GM18907 (cell line): ENCODE measurements around the gene IL24.
"Not testable (repeated sequence)": the region's sequence is repeated elsewhere in the genome, so short reads cannot be mapped to it uniquely, and the experiment has no call there.

Source experiments
- ATAC-seq: cut with Tn5 transposase; IDR thresholded peaks from one replicate; pipeline ENCODE4 v1.9.1; 2021; ENCODE audit warnings: mild to moderate bottlenecking, moderate library complexity; ENCODE audit not compliant: unreplicated experiment

IL24 gene, protein sequence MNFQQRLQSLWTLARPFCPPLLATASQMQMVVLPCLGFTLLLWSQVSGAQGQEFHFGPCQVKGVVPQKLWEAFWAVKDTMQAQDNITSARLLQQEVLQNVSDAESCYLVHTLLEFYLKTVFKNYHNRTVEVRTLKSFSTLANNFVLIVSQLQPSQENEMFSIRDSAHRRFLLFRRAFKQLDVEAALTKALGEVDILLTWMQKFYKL

DNA sequence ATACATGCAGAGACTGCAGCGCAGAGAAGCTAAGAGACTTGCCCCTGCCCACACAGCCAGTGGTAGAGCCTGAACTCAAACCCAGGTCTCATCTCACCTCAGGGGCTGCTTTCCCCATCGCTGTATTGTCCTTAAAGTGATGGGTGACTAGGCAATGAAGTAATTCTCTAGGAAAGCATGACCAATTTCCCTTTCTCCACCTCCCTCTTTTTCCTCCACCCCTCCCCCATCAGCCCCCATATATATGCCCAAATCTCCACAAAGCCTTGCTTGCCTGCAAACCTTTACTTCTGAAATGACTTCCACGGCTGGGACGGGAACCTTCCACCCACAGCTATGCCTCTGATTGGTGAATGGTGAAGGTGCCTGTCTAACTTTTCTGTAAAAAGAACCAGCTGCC, at the start of gene IL24:
Gene IL24, plus strand, starts transcription at position 269 of the 400 bp plus-strand sequence. CDS start 390 bp downstream, outside the sequence.
- no peak for ATAC-seq

DNA sequence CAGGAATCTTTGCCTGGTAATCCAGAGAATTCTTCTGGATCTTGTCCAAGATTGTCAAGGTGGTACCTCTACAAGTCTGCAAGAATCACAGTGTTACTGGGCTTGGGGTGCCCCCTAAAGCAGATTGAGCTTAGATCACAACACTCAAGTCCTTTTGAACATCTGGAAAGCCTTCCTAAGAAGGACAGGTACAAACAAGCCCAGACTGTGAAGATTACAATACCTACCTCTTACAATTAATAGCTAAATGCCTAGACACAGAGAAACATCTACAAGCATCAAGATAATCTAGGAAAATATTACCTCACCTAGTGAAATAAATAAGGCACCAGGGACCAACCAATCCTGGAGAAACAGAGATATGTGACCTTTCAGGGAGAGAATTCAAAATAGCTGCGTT, 49.3 kb upstream of the IL24 start:
- no peak for ATAC-seq

DNA sequence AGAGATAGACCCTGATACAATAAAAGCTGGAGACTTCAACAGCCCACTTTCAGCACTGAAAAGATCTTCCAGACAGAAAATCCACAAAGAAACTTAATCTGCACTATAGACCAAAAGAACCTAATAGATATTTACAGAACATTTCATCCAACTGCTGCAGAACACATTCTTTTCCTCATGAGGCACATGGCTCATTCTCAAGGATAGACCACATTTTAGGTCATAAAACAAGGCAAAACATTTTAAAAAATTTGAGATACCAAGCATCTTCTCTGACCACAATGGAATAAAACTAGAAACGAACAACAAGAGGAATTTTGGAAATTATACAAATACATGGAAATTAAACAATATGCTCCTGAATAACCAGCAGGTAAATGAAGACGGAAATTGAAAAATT, 46.8 kb upstream of the IL24 start:
- ATAC-seq: no peak

DNA sequence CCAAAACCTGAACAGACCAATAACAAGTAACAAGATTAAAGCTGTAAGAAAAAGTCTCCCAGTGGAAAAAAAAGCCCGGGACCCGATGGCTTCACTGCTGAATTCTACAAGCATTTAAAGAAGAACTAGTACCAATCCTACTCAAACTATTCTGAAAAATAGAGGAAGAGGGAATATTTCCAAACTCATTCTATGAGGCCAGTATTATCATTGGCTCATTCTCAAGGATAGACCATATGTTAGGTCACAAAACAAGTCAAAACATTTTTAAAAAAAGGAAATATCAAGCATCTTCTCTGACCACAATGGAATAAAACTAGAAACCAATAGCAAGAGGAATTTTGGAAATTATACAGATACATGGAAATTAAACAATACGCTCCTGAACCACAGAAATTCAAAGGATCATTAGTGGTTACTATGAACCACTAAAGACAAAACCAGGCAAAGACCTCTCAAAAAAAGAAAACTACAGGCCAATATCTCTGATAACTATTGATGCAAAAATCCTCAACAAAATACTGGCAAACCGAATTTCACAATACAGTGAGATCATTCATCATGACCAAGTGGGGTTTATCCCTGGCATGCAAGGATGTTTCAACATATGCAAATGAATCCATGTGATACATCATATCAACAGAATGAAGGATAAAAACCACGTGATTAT, 45.8 kb upstream of the IL24 start:
- ATAC-seq: no peak

DNA sequence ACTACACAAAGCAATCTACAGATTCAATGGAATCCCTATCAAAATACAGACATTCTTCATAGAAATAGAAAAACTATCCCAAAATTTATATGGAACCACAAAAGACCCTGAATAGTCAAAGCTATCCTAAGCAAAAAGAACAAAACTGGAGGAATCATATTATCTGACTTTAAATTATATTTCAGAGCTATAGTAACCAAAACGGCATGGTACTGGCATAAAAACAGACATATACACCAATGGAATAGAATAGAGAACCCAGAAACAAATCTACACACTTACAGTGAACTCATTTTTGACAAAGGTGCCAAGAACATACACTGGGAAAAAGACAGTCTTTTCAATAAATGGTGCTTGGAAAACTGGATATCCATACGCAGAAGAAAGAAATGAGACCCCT, 44.6 kb upstream of the IL24 start:
- not testable (repeated sequence) for ATAC-seq

DNA sequence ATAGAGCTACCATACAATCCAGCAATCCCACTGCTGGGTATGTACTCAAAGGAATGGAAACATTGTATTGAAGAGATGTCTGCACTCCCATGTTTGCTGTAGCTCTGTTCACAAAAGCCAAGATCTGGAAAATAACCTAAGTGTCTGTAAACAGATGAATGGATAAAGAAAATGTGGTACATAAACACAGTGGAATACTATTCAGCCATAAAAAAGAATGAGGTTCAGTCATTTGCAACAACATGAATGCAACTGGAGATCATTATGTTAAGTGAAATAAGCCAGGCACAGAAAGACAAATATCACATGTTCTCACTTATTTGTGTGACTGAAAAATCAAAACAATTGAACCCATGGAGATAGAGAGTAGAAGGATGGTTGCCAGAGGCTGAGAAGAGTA, 43.5 kb upstream of the IL24 start:
- ATAC-seq: not testable (repeated sequence)

DNA sequence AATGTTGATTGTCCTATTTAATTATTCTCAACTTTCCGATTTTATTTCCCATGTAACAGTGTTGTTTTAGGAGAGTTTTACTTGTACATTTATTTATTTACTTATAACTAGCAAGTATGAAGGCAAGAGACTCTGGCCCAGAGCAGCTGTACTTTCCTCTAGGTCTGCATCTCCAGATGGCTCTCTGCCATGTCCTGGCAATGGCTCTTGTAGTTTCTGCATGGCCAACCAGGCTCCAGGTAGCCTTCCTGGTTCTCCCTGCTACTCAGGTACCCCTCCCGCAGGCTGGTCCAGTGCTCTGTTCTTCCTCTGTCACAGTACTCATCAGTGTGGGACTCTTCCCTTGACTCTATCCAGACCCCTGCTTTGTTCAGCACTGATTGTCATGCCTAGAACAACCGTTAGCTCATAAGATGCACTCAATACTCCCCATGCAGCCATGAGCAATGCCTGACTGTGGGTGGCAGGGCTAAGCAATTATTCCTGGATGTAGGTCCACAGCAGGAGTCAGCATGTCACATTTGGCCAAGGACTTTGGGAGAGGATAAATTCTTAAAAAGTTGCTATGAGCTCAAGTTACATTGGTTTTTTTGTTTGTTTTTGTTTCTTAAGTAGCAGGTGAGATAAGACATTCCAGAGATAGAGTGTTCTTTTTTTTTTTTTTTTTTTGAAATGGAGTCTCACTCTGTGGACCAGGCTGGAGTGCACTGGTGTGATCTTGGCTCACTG, 42.7 kb upstream of the IL24 start:
- no peak for ATAC-seq

DNA sequence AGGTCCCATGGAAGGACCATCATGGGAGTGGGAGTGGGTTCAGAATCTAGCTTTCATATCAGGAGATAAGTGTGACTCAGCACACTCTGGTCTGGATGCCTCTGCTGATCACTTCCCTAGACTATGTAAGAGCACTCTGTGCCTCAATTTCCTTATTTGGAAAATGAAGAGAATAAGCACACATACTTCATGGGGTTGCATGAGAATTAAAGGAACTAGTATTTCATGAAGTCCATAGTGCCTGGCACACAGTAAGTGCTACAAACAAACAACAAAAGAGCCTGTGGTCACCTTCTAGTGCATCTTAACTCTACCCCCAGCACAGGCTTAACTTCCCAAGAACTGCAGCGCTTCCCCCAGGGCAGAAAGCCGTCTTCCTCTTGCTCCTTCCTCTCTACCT, 41.4 kb upstream of the IL24 start:
- ATAC-seq: no peak

DNA sequence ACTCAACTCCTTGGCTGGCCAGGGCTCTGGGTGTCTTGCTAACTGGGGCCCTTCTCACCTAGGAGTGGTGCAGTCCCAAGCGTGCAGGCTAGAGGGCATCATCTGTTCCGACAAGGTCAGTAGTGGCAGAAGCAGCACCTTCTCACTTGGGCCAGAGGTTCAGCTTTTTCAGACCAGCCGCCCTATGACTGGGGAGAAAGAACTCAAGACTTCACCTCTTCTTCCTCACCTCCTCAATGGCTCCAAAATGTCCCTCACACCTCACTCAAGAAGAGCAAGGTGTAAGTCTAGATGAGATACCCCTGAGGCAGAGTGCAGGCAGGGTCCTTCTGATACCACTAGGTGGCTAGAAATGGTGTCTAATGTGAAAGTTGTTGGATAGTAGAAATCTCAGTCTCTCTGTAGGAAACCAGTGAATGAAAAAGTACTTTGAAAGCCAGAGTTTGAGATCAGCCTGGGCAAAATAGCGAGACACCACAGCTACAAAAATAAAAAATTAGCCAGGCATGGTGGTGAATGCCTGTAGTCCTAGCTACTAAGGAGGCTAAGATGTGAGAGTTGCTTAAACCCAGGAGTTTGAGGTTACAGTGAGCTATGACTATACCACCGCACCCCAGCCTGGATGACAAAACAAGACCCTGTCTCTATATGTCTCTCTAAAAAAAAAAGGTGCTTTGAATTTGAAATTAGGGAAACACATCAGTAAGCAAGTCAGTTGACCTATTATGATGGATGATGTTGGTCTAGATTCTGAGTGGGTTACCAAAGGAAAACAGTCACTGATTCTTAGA, 40.4 kb upstream of the IL24 start:
- no peak for ATAC-seq

DNA sequence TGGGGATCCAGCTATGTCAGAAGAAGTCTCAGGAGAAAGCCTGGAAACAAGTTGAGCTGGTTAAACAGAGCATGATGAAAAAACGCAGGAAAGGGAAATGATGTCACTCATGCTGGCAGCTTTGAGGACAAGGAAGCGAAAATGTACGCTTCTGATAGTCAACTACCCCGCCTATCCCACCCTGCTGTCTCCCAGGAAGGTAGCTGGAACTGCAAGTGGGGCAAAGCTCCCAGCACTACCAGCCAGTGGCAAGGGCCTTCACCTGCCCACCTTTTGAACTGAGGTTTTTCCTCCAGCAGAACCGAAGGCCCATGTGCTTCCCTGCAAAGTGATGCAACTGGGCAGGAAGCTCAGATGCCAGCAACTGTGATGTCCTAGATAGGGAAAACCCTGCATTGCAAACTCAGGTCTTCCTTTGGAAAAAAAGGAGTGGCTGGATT, 38.1 kb upstream of the IL24 start:
- ATAC-seq: no peak

DNA sequence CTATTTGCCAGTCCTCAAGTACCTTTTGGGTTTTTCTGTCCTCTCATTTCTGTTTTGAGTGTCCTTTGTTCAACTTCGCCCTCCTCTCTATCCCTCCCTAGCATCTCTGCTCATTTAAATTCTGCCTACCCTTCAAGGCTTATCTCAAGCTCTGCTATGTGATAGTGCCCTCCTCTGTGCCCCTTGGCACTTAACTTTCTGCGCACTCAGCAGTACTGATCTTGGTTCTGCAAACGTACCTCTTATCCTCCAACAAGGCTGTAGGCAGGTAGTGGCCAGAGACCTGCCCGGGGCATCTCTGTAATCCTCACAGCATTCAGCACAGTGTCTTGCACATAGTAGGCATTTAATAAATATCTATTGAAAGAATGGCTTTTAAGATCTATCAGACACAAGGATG, 37.1 kb upstream of the IL24 start:
- ATAC-seq: no peak

DNA sequence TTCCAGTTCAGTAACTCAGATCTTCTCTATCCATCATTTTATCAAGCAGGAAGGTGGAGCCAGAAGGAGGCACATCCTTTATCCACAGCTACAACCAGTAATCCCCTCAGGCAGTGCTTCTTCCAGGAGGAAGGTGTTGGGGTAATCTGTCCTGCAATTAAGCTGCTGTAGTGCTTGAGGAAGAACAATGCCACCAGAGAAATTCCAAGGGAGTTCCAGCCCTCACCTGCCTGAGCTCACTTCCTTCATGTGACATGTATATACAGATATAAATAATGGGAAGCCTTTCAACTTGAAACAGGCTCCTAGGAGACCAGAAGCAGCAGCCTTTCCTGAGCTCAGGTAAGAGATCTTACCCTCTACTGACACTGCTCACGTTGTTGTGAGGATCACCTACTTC, 34.0 kb upstream of the IL24 start:
- ATAC-seq: no peak

DNA sequence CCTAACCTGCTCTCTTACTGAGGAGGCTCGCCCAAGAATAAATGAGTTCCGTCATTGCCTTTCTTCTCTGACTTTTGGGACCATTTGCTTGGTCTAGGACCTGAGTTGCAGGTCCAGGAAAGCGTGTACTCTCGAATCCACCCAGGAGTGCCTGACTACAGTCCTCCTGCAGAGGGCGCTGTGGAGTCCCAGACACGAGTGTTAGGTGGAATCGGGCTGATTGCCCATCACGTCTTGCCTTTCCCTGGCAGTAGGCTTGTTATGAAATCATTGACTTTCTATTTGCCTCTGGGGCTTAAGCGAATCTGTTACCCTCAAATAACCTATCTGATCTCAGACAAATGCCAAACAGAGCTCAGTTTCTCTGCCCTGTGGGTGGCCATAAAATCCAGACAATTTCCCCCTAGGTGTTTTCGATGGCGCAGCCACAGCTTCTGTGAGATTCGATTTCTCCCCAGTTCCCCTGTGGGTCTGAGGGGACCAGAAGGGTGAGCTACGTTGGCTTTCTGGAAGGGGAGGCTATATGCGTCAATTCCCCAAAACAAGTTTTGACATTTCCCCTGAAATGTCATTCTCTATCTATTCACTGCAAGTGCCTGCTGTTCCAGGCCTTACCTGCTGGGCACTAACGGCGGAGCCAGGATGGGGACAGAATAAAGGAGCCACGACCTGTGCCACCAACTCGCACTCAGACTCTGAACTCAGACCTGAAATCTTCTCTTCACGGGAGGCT, 32.1 kb upstream of the IL24 start, which contains the start of gene IL20:
Gene IL20, plus strand, starts transcription at position 685 of the 733 bp plus-strand sequence. CDS start 230 bp downstream, outside the sequence.
- no peak for ATAC-seq

DNA sequence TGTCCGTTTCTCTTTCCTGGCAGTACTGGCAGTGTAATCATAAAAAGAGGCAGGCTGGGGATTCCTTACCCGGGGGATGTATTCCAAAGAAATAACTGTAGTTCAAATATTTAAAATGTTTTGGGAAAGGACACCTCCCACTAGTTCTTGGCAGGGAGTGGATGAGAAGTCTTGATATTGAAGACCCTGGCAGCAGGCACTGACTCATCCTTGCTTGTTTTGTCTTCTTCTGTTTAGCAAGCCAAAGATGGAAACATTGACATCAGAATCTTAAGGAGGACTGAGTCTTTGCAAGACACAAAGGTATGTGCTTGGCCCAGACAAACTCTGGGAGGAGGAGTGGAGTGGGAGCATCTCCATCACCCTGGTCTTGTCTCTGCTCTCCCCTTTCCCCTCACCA, 31.2 kb upstream of the IL24 start:
- no peak for ATAC-seq

DNA sequence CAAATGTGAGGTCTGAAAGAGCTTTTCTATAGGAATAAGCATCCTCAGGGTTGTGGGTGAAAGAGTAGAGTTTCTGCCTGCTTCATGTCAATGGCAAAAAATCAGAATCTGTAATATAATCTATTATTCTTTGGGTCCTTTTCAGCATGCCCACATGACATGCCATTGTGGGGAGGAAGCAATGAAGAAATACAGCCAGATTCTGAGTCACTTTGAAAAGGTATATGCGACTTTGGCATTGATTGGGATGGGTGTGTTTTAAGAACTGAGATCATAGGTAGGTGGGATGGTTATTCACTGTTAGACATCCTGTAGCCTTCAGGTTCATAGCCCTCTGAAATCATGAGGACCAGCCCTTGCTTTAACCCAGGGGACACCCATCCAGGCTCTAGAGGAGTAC, 30.0 kb upstream of the IL24 start:
- no peak for ATAC-seq

DNA sequence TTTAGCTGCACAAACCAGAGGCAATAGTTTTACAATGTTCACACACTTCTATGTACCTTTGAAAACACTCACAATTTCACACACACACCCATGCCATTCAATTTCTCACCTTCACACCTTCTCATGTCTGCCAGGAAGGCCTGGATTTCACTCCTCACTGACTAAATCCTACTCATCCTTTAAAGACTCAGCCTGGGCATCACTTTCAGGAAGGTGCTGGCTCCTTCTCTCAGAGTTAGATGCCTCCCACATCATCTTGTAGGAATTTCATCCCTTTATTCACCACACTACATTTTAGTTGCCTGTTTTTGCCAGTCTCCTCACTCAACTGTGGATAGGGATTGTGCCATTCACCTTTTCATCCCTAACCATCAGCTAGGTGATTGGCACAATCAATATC, 29.5 kb upstream of the IL24 start:
- no peak for ATAC-seq

DNA sequence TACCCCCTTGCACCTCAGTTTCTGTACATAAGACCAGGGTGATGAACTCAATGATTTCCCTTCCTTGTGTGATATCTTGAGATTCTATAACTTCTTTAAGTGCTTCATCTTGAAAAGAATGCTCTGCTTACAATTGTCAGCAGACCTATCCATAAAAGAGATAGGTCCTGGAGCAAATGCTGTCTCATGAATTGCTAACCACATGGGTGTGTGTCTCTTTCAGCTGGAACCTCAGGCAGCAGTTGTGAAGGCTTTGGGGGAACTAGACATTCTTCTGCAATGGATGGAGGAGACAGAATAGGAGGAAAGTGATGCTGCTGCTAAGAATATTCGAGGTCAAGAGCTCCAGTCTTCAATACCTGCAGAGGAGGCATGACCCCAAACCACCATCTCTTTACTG, 29.0 kb upstream of the IL24 start:
- no peak for ATAC-seq

DNA sequence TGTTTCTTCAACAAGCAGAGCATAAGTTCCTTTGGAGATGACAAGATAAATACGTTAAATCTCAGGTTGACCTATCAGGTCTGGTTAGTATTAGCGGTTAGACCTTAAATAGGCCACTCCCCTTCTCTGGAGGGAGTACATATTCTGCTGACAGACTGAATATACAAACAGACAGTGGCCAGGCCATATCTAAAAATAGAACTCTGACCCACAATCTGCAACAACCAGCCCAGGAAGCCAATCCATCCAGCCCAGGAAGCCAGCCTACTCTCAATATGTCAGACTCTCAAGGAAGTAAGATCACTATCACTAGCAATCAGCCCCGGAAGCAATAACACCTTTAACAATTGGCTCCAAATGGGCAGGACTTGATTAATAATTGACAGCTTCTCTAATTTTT, 25.1 kb upstream of the IL24 start:
- ATAC-seq: no peak

DNA sequence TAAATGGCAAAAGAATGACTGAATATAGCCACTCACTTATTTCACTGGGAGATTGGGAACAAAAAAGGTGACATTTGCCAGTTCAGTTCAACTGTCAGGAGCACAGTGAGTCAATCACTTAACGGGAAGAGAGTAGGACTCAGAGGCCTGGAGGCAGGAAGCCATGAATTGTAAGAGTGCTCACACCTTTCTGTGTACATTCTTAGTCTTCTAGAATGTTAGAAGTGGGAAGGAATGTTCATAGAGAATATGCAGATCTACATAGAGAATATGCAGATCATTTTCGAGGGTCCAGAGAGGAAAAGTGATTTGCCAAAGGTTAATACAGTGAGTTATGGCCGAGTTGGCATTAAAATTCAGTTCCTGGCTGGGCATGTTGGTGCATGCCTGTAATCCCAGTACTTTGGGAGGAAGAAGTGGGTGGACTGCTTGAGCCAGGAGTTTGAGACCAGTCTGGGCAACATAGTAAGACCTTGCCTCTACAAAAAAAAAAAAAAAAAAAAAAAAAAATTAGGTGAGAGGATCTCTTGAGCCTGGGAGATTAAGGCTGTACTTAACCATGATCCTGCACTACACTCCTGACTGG, 23.5 kb upstream of the IL24 start:
- ATAC-seq: no peak

DNA sequence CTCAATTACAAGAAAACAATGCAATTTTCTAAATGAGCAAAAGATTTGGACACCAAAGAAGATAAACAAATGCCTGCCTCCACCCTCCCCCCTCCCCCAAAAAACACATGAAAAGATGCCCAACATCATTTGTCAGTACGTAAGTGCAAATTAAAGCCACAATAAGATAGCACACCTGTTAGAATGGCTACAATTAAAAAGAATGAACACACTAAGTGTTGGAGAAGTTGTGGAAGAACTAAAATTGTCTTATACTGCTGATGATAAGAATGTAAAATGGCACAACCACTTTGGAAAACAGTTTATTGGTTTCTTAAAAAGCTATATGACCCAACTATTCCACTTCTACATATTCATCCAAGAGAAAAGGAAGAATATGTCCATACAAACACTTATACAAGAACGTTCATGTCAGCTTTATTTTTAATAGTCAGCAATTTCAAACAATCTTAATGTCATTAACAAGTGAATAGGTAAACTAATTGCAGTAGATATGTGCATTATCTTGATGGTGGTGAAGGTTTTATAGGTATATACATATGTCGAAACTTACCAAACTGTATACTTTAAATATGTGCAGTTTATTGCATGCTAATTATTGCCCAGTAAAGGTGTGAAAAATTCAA, 21.4 kb upstream of the IL24 start:
- no peak for ATAC-seq
